Stimulated activated CD8-positive, alpha-beta memory T cell treated with anti-CD3 and anti-CD28 coated beads, Interleukin-4, amount 100 ng/mL, for 24 hours (primary cell): Measurements from ENCODE around the gene AFAP1L2.

Experiments used
- DNase-seq: peaks from one replicate; pipeline ENCODE4 v3.0.0-alpha.2; 2020; ENCODE audit warnings: low read depth

The AFAP1L2 gene

GRCh38 chr10:114266521-114266920, 137.8 kb downstream of the AFAP1L2 start:
- DNase-seq: no peak

- DNase-seq: no peak
Measured at GRCh38 chr10:114265392-114266053, 138.8 kb downstream of the AFAP1L2 start.

DNA sequence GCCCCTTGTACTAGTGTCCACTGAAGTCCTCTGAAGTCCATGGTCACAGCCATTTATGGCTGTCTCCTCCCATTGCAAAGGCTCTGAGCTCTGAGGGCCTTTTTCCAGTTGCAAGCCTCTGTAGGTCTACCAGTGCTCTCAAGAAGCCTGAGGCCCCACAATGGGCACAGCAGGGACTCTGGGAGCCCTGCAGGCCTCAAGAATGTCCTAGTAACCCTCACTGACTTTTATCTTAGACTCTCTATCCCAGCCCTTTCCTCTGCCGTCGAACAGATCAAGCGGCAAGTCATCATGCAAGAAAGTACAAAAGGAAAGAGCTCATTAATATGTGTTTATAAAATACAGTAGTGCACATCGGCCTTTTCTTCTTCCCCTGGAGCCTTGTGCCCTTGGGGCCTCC, 141.8 kb downstream of the AFAP1L2 start:
- DNase-seq: no peak

GRCh38 chr10:114261076-114261475, 143.2 kb downstream of the AFAP1L2 start:
- DNase-seq: no peak

GRCh38 chr10:114260366-114260765, 143.9 kb downstream of the AFAP1L2 start:
- no peak for DNase-seq

GRCh38 chr10:114259824-114260223, 144.5 kb downstream of the AFAP1L2 start:
- no peak for DNase-seq

DNA sequence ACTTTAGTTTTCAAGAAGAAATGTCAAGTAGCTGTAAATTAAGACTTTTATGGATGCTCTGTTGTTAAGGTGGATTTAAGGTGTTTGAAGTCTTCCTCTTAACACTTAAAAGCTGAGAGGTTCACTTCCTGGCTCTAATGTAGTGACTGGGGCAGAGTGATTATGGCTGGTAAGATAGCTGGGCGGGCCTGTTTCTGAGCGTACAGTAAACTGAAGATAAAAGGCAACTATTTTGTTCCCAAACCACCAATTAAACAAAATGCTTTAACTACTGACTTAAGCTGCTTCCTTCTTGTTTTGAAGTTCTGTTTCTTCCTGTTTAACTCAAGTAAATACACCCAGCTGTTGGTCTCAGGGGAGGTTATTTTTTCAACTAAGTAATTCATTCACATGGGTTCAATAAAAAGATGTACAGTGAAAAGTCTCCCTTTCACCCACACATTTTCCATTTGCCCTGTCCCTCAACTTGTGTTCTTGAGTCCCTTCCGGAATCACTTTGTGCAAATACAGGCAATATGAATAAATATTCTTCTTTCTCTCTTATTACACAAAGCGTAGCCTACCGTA, 145.9 kb downstream of the AFAP1L2 start:
- no peak for DNase-seq

DNA sequence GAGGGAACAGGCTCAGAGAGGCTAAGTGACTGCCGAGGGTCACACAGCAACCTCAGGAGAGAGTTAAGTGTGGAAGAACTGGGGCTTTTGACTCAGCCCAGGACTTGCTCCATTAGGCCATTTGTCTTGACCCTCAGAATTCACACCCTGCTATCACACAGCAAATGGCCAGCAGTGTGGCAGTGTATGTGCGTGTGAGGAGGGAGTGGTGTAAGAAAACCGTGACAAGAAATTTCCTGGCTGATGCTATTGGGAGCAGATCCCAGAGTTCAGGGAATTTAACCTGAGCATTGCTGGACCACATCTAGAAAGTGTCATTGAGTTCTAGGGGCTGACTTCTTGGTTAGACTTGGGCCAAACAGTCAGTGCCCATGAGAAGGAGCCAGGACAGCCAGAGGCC, 146.8 kb downstream of the AFAP1L2 start:
- DNase-seq: no peak

GRCh38 chr10:114256822-114257221, 147.5 kb downstream of the AFAP1L2 start:
- no peak for DNase-seq

DNA sequence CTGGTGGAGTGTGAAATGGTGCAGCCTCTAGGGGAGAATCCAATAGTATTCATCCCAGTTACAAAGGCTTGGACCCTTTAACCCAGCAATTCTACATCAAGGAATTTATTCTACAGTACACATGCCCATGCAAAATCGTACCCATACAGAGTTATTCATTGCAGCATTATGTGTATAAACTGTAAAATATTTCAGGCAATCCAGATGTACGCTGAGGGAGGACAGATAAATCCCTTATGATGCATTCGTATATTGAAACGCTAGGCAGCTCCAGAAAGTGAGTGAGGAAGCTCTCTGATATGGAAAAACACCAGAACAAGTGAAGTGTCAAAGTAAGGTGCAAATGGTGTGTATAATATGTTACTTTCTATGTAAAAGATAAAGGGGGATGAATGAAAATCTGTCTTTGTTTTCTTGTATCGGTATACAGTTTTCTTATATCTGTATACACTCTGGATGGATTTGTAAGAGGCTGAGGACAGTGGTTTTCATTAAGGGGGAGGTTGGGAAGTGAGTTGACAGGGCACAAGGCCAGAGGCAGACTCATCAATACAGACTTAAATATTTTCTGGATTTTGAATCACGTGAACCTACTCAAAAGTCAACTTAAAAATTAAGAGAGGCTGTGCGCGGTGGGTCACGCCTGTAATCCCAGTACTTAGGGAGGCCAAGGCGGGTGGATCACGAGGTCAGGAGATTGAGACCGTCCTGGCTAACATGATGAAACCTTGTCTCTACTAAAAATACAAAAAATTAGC, 148.1 kb downstream of the AFAP1L2 start:
- DNase-seq: no peak

- no peak for DNase-seq
Measured at GRCh38 chr10:114255227-114255626, 149.1 kb downstream of the AFAP1L2 start.

GRCh38 chr10:114252883-114253282, 151.4 kb downstream of the AFAP1L2 start:
- DNase-seq: no peak

GRCh38 chr10:114252092-114252491, 152.2 kb downstream of the AFAP1L2 start:
- DNase-seq: no peak

DNA sequence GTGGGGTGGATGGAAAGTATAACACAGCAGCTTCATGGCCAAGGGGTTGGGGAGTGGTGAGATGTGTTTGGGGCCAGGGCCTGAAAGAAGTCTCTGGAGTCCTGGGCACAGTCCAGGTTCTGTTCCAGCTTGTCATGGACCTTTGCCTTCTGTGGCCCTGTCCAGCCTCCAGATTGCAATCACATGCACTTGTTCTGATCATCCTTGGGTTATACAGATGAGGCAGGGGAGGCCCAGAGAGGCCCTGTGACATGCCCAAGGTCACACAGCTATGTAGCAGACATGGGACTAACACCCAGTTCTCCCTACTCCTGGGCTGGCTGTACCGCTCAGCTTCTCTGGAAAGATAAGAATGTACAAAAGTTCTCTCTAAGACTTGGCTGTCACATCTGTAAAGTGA, 153.6 kb downstream of the AFAP1L2 start:
- no peak for DNase-seq

DNA sequence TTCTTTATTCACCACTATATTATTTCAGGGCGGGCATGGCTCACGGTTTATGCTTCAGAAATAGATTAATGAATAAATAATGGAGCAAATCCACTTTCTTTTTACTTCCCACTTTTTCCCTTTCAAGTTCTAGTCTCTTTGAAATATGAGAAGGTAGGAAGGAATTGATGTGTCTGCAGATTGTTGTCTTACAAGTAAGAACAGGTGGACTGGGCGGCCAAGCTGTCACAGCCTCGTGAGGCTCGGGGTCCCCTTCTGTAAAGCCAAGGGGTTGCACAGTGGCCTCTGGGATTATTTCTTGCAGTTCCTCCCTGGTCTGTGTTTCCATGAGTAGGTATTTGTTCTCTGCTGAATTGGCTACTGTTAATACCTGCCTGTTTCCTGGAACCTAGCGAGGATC, 154.1 kb downstream of the AFAP1L2 start:
- DNase-seq: no peak

- DNase-seq: no peak
Measured at GRCh38 chr10:114246679-114247305, 157.5 kb downstream of the AFAP1L2 start.

DNA sequence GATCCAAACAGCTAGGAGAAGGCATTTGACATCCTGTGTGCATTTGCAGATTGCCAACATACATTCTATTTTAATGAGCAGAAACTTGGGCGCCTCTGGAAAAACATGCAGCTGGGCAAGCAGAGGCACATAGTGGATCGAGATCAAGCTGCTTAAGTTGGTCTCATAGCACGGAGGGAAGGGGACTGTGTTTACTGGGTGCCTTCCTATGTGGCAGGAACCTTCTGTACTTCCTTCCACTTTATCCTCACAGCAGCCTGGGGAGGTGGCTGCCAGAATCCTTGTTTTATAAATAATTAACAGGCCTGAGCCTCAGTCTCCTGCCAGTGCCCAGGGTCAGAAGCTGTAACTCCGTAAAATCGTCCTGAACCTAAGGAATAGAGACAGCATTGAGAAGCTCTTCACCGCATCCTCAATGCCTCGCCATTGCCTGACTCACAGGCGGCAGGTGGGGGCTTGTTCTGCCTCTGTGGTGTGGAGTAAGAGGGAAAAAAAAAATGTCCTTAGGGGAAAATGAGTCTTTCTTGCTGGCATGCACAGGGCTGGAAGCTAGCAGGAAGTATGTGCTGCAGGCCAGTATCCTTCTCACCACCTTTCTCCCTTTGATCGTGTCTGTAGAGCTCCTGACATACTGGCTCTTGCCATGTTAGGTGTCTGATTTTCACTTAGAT, 159.0 kb downstream of the AFAP1L2 start:
- no peak for DNase-seq
